HFFc6 (cell line): ENCODE results near the gene OPRL1. TPM values are rescaled to one million over a fixed set of nuclear protein-coding genes. Genes with fewer than 3 reads are reported as not detected.

ENCODE experiments used
- DNase-seq: peaks from one replicate; pipeline ENCODE4 v3.0.0-alpha.2; 2018
- H3K27ac Mint-ChIP-seq: 2 replicates; pipeline ENCODE4 v1.8.0; 2020; ENCODE audit warnings: mild to moderate bottlenecking, mixed read lengths
- H3K27me3 Mint-ChIP-seq: 2 replicates; pipeline ENCODE4 v1.8.0; 2021; ENCODE audit warnings: mild to moderate bottlenecking, moderate library complexity, mixed read lengths; ENCODE audit not compliant: insufficient read depth
- H3K36me3 Mint-ChIP-seq: 2 replicates; pipeline ENCODE4 v1.8.0; 2021; ENCODE audit warnings: low read depth, mixed read lengths
- H3K4me1 Mint-ChIP-seq: 2 replicates; pipeline ENCODE4 v1.8.0; 2020; ENCODE audit warnings: low read depth, mixed read lengths
- H3K4me3 Mint-ChIP-seq: 2 replicates; pipeline ENCODE4 v1.8.0; 2020; ENCODE audit warnings: mild to moderate bottlenecking, moderate library complexity, mixed read lengths
- H3K9me3 Mint-ChIP-seq: 2 replicates; pipeline ENCODE4 v1.8.0; 2020; ENCODE audit warnings: mild to moderate bottlenecking, mixed read lengths
- total RNA-seq, 6 experiments: library from RNA; stranded (reverse); fragmentation: NEBNext Ultra II Directional; extraction: Animal tissue kit (Norgen Biotek cat#: 25700); gene quantifications; 2 replicates in 1 of 6; 3 replicates in 5 of 6; pipeline ENCODE4 v1.2.3, GENCODE V29; 2021
- TF ChIP-seq, protein P1 (sequence below): fragments of 200-600 bp; sonication (generic); IDR thresholded peaks from 2 replicates; pipeline ENCODE4 v1.5.0; 2021; ENCODE audit warnings: antibody characterized with exemption, mild to moderate bottlenecking

Gene OPRL1
- total RNA-seq, 6 experiments from 2014 or later = 0.27 to 1.00 (median 0.41) TPM

DNA sequence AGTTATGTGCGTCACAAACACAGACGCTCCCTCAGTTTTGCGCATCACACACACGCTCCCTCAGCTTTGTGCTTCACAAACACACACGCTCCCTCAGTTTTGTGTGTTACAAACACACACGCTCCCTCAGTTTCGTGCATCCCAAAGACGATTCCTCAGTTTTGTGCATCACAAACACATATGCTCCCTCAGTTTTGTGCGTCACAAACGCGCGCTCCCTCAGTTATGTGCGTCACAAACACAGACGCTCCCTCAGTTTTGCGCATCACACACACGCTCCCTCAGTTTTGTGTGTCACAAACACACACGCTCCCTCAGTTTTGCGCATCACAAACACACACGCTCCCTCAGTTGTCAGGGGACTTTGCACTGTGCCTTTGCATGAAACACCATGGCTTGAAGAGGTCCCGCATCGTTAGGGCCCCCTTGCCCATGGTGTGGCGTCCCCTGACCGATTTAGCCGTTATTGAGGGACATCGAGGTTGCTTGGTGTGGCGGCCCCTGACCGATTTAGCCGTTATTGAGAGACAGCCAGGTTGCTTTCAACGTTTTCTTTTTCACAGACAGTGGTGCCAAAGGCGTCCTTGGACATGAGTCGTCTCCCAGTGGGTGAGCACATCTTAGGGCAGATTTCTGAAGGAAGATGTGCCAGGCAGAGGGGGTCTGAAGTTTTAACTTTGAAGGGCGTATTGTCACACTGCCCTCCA is 56.3 kb downstream of the OPRL1 start:
- no peak for DNase-seq
- H3K4me3 Mint-ChIP-seq = no peak overlapping the region
- no peaks in the 10 kb centered on the region for H3K9me3 Mint-ChIP-seq
- peaks cover 28% of the 10 kb centered on the region for H3K27me3 Mint-ChIP-seq
- no peaks in the 10 kb centered on the region for H3K4me1 Mint-ChIP-seq
- no peaks in the 10 kb centered on the region for H3K36me3 Mint-ChIP-seq
- no peak overlapping the region for H3K27ac Mint-ChIP-seq
- TF ChIP-seq, protein P1, sequence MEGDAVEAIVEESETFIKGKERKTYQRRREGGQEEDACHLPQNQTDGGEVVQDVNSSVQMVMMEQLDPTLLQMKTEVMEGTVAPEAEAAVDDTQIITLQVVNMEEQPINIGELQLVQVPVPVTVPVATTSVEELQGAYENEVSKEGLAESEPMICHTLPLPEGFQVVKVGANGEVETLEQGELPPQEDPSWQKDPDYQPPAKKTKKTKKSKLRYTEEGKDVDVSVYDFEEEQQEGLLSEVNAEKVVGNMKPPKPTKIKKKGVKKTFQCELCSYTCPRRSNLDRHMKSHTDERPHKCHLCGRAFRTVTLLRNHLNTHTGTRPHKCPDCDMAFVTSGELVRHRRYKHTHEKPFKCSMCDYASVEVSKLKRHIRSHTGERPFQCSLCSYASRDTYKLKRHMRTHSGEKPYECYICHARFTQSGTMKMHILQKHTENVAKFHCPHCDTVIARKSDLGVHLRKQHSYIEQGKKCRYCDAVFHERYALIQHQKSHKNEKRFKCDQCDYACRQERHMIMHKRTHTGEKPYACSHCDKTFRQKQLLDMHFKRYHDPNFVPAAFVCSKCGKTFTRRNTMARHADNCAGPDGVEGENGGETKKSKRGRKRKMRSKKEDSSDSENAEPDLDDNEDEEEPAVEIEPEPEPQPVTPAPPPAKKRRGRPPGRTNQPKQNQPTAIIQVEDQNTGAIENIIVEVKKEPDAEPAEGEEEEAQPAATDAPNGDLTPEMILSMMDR = no peak

DNA sequence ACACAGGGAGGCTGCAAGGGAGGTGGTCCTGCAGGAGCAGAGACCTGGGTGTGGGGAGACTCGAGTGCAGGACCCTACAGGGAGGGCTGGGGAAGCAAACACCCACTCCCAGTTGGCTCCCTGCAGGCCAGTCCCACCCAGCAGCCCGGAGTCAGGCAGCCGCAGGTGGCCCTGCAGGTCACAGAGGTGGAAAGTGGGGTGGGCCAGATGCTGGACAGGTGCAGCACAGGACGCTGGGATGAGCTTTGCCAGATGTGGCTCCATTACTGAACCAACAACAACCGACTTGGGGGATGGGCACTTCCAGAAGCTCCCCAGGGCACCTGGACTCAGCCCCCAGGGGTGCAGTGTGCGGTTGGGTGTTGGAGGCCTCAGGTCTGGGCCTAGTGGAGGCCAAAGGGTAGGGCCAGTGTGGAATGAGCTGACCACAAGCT is 57.7 kb downstream of the OPRL1 start:
- no peak overlapping the region for H3K4me3 Mint-ChIP-seq

DNA sequence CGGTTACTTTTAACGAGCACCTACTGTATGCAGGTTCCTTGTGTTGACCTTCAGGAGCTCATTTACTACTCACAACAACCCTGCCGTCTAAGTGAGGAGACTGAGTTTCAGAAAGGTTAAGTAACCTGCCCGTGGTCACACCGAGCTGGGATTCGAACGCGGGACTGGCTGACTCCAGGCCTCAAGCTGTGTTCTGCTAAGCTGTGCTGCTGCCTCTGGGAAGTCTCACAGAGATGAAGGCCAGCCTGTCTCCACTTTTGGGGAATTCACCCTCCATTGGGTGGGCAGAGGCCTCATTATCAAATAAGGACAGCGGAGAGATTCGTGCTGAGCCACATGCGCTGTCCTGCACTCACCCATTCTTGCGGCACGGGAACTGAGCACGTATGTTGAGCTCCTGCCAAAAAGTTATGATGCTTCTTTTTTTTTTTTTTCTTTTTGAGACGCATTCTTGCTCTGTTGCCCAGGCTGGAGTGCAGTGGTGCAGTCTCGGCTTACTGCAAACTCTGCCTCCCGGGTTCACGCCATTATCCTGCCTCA is 58.5 kb downstream of the OPRL1 start:
- H3K27ac Mint-ChIP-seq = no peak overlapping the region
- H3K4me1 Mint-ChIP-seq = no peaks in the 10 kb centered on the region
- DNase-seq = no peak
- H3K36me3 Mint-ChIP-seq = no peaks in the 10 kb centered on the region
- no peaks in the 10 kb centered on the region for H3K9me3 Mint-ChIP-seq
- TF ChIP-seq, protein P1 = no peak
- peaks cover 44% of the 10 kb centered on the region for H3K27me3 Mint-ChIP-seq
- no peak overlapping the region for H3K4me3 Mint-ChIP-seq

More for the DNA sequence above, 57.7 kb downstream of the OPRL1 start:
- no peak for DNase-seq
- TF ChIP-seq, protein P1 = no peak
- no peaks in the 10 kb centered on the region for H3K36me3 Mint-ChIP-seq
- H3K27me3 Mint-ChIP-seq = peaks cover 37% of the 10 kb centered on the region
- H3K4me1 Mint-ChIP-seq = no peaks in the 10 kb centered on the region
- no peak overlapping the region for H3K27ac Mint-ChIP-seq
- no peaks in the 10 kb centered on the region for H3K9me3 Mint-ChIP-seq

DNA sequence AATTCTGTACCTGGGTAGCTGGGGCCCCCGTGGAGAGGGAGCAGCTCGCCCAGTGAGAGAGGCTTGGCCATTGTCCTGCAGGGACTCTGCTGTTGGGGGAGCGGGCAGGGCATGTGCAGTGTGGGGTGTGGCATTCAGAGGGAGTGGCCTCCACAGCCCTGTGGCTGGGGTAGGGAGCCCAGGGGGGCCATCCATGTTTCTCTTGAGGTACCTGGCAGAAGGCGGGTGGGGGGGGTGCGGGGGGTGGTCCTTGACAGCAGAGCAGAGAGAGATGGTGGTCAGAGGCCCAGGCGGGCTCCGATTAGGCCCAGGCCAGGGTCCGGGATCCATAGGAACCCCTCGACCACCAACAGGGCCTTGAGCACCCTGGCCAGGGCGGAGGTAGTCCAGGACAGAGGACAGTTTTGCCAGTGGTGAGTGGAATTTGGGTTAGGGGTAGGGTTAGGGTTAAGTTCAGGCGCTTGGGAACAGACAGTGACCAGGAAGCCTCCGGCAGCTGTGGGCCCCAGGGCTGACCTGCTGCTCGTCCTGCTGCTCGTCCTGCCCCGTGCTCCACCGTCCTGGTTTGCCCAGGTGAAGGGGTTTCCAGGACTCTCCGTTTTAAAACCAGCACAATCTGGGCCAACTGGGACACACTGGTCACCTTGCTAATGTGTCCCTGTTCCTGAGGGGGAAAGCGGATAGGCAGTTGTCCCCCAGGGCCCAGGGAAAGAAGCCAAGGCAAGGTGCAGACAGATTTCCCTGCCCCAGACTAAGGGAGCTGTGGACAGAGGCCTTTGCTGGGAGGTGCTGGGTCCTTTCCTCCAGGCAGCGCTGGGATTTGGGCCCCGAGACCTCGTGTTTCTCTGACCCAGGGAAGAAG is 59.5 kb downstream of the OPRL1 start:
- H3K27ac Mint-ChIP-seq = no peak overlapping the region
- peaks cover 41% of the 10 kb centered on the region for H3K27me3 Mint-ChIP-seq
- peaks cover 3% of the 10 kb centered on the region for H3K9me3 Mint-ChIP-seq
- no peak for DNase-seq
- H3K36me3 Mint-ChIP-seq = peaks cover 4% of the 10 kb centered on the region; the same call in 1 of the 2 replicates
- H3K4me1 Mint-ChIP-seq = no peaks in the 10 kb centered on the region
- TF ChIP-seq, protein P1 = no peak
- H3K4me3 Mint-ChIP-seq = no peak overlapping the region

DNA sequence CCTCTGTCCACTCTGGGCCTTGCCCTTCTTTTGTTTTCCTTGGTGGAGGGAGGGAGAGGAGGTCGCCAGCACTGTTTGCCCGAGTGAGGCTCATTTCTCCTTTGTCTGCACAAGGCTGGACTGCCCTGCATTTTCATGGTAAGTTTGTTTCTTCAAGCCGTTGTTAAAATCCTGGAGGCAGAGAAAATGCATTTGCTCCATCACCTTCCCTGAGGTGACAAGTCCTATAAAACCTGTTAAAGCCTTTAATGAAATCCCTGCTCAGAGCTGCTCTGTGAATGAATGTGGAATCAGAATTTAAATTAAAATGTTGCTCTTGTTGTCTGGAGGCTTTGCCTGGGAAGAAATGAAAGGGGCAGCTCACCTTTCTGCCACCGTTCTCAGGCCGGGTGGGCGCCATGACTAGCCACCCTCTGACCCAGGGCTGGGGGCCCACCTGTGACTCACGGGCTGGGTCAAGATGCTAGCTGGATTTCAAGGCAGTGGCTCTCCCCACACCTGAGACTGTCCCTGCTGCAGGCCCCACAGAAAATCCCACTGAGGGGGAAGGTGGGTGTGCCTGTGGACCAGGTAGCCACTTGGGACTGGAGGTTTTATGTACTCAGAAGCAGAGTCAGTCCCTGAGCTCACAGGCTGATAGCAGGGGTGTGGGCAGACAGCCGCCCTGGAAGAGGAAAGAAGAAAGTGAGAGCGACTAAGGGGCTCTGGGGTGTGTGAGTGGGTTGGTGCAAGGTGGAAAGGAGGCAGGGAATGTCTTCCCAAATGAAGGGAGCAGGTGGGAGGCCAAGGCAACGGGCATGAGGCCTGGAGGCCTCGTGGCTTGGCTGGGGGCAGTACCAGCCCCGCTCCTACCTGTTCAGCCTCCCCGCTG is 60.4 kb downstream of the OPRL1 start:
- H3K4me3 Mint-ChIP-seq = no peak overlapping the region
- no peak for DNase-seq
- H3K36me3 Mint-ChIP-seq = peaks cover 12% of the 10 kb centered on the region

More for the DNA sequence above, 60.4 kb downstream of the OPRL1 start:
- TF ChIP-seq, protein P1 = no peak
- Mint-ChIP-seq H3K4me1 (no peaks in the 10 kb centered on the region), H3K27me3 (peaks cover 43% of the 10 kb centered on the region), H3K9me3 (peaks cover 12% of the 10 kb centered on the region), H3K27ac (no peak overlapping the region)
